HG03457 (cell line): ENCODE data around the gene SLC25A41.
"Not testable (repeated sequence)": the region's sequence is repeated elsewhere in the genome, so short reads cannot be mapped to it uniquely, and the experiment has no call there.

ENCODE experiments used
- ATAC-seq: cut with Tn5 transposase; IDR thresholded peaks from one replicate; pipeline ENCODE4 v1.9.1; 2021; ENCODE audit warnings: moderate number of reproducible peaks; ENCODE audit not compliant: unreplicated experiment

Gene SLC25A41

DNA sequence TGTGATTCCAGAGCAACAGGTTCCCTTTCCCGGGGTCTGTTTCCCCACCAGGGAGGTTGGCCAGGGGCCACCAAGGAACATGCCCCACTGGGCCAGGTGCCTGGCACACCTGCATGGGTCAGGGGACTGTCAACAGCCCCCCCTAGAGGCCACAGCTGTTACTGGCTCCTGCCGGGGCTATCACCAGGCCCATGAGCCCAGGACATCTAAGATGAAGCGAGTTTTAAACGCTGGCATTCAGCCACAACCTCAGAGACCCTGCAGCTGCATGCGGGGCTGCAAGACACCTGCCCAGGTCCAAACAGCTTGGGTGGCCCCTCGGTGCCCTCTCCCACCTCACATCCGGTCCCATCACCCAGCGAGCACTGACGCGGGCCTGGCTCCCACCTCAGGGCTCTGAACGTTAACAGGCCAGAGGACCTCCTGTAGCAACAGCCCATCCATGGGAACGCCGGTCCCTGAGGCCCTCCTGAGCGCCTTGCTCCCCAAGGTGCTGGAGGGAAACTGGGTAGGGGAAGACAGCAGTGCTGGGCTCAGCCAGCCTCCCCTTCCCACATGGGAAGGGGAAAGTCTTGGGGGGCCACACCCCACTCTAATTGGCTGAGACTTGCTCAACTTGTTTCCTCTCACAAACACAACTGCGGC is 21.0 kb downstream of the SLC25A41 start:
- no peak for ATAC-seq

DNA sequence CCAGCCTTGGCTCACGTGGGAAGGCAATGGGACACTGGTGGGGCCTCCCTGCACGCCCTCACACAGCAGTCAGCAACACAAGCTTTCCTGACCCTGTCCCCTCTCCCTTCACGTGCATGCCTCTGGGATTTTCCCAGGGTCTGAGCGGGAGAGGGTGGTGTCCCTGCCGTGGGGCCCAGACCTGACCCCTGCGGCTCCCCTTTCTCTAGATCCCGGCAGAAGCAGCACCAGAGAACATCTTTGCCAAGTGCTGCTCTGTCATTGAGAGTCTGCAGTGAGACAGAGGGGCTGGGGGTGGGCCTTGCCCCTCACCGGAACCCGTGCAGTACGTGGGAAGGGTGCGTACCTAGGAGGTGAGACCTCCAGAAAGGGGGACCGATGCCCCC is 21.5 kb downstream of the SLC25A41 start:
- no peak for ATAC-seq

DNA sequence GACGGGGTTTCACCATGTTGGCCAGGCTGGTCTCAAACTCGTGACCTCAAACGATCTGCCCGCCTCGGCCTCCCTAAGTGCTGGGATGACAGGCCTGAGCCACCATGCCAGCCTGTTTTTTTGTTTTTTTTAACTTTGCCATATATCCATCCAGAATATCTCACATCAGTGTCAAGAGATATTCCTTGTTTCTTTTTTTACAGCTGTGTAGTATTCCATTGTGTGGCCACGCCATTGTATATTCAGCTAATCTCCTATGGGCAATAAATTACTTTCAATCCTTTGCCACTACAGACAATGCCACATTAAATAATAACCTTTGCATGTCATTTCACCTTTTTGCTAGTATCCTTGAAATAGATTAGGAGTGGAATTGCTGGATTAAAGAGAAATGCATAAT is 24.2 kb downstream of the SLC25A41 start:
- no peak for ATAC-seq

DNA sequence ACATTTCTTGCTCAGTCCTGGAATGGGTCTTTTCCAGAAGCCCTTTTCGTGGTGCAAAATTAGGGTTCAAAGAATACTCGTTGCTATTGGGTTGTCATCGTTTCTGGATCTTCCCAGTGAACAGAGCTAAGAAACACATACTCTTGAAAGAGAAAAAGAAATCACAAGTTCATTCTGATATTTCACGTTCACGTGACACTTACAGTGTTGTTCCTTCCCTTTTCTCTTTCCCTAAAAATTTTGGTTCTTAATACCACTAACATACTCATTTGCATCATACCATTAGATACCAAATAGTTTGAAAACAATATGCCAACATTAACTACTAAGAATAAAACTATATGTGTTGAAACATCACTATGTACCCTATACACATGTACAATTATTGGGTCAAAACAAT is 27.2 kb downstream of the SLC25A41 start:
- no peak for ATAC-seq

DNA sequence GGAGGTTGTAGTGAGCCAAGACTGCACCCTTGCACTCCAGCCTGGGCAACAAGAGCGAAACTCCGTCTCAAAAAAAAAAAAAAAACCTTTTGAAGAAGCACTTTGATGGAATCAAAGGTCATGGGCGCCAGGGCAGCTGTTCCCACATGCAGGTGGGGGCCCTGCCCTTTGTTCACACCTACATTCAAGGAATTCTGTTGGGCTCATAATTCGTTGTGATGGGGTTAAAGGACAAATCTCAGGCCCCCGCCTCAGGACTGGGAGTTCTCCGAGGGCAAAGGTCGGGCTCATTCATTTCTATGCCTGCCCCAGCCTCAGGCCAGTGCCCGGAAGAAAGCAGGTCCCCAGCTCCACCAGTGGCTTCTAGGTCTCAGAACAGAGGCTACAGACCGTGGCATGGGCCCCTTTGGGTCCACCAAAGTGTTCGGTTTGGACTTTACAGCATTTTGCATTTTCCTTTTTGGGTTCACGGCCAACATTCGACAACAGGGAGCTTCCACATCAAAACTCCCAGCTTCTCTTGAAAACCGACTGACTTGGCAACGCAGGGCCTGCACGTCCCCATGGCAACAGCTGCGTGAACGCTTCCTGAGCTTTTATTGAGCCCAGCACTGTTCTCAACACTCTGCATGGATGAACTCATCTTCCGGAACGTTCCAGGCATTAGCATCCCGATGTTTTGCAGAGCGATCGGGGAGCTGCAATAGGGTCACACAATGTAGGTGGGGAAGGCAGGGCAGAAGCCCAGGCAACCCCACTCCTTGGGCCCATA is 30.5 kb downstream of the SLC25A41 start:
- no peak for ATAC-seq

- ATAC-seq: no peak
These were observed 31.5 kb downstream of the SLC25A41 start for GRCh38 chr19:6402058-6402457.

GRCh38 chr19:6400062-6400944 is 33.3 kb downstream of the SLC25A41 start:
- not testable (repeated sequence) for ATAC-seq

DNA sequence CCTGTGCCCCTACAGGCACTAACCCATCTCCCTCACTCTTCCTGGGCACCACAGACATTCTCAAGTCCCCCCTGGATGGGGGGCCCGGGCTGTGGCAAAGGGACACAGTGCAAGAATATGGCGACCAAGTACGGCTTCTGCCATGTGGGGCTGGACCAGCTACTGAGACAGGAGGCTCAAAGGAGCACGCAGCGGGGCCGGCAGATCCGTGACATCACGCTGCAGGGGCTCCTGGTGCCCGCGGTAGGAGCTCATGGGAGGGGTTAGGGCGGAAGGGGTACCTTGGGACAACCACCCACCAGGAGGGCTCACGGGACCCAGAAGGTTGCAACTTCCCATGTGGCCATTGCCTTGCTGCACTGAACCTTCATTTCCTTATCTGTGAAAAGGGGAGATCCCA is 37.3 kb downstream of the SLC25A41 start:
- ATAC-seq: no peak

GRCh38 chr19:6394831-6395230 is 38.7 kb downstream of the SLC25A41 start:
- ATAC-seq: no peak

DNA sequence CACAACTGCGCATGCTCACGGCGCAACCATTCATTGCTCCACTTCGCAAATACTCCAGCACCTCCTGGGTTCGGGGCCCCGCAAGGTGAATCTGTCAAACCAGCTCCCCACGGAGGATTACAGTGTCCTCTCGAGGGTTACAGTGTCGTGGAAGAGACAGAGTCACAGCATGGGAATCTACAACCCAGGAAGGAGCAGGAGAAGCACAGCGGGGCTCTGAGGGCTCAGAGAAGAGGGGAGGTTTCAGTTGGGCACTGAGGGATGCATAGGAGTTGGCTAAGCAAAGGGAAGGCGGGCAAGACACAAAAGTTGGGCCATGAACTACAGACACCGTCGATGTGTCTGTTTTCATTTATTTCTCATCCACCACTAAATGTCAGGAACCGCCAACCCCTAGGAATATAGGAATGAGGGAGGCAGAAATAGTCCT is 39.6 kb downstream of the SLC25A41 start:
- peak; percentile 18 for ATAC-seq

DNA sequence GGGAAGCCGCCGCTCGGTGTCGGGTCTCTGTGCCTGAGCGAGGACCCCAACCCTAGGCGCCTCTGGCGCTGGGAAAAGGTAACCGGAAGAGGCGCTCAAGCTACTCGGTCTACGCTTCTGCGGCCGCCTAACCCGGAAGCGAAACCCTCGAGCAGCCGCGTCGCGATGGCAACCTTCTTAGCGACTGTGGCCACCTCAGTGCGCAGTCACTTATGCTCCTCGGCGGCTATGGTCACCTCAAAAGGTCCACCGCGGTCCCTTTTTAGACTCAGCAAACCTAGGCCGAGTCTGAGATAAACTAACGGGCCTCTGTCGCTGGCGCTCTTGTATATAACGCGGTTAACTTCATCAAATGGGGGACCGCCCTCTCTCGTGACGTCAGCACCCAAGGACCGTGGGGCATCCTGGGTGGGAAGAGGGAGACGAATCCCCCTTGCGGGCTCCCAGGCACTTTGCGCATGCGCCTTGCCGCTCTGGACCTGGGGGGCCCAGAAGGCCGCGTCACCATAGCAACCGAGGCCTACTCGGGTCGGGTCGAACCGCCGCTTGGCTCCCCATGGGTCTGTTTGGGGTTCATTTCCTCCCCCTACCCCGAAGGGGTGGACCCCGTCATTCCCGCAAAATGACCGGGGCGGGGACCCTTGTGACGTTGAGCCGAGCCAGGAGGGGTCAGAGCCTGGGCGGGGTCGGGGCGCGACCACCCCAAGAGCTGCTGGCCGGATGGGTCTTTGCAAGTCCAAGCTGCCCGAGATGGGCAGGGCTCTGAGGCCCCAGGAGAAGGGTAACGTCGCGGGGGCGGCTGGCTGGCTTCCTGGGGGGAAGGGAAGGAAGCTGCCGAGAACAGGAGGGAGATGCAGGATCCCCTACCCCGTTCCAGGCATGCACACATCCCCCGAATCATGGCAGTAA is 40.2 kb downstream of the SLC25A41 start, which contains the start of gene GTF2F1:
GTF2F1 (minus strand) TSS at position 91 of the 909 bp plus-strand sequence. CDS start 169 bp downstream, outside the sequence.
- peak; percentile 56 for ATAC-seq

DNA sequence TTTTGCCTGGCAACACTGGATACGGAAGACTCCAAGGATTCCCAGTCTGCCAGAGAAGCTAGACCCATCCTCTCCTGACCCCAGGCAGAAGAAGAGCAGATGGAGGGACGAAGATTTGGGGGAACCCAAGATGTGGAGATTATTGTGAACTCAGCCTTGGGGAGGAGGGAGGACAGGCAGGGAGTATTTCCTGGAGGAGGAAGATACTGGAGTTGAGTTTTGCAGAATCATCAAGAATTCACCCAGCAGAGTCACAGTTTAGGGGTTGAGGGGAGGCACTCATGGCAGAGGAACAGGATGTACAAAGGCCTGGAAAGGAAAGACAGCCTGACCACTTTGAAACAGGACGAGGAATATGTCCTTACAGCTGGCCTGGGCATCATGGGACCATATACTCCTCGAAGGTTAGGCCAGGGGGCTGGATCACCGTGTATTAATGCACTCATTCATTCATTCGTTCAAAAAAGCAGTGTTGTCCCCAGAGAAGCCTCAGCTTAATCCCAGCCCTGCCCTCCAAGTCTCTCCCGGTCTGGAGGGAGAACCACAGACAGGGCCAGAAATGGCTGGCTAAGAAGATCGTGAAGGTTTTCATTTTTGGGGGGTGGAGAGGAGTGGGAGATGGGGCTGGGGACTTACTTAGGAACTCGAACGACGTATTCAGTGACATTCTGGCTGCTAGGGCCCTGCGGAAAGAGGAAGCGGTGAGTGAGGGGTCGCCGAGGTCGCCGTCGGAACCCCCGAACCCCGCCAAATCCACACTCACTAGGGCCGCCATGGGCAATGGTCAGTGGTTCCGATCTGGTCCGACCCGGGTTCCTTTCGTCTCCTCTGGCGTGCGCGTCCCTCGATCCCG is 41.1 kb downstream of the SLC25A41 start:
- ATAC-seq: no peak

GRCh38 chr19:6387372-6387771 is 46.2 kb downstream of the SLC25A41 start:
- ATAC-seq: no peak

- ATAC-seq: no peak
These were observed 49.2 kb downstream of the SLC25A41 start for GRCh38 chr19:6384381-6384780.

DNA sequence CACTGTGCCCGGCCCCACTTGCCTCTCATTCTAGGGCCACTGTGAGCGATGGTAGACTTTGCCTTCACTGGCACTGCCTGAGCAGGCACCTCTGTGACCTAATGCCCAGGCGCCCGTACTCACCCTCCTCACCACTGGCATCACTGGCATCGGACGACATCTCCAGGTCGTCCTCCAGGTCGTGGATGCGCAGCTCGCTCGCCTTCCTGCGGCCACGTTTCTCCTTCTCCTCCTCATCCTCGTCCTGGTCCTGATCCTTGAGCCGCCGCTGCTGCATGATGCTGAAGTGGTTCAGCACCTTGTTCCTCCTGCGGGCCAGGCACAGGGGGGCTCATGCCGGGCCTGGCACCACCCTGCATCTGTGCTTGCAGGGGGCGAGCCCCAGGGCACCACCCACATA is 50.4 kb downstream of the SLC25A41 start:
- no peak for ATAC-seq

GRCh38 chr19:6381030-6381750 is 52.4 kb downstream of the SLC25A41 start:
- ATAC-seq: no peak

GRCh38 chr19:6379744-6380143 is 53.8 kb downstream of the SLC25A41 start:
- no peak for ATAC-seq

- ATAC-seq: no peak
These were observed 55.1 kb downstream of the SLC25A41 start for GRCh38 chr19:6378486-6378885.

- ATAC-seq: no peak
These were observed 55.5 kb downstream of the SLC25A41 start for GRCh38 chr19:6378041-6378440.
